Measurements from ENCODE around the gene DNTTIP2. TPM values are rescaled to one million over a fixed set of nuclear protein-coding genes. Genes with fewer than 3 reads are reported as not detected.

DNTTIP2 gene
- total and polyA plus RNA-seq, 2 donors (not counting 3 experiments of a cell fraction or from before 2014, with no cell fraction given) = 8.0 to 53.7 TPM

DNA sequence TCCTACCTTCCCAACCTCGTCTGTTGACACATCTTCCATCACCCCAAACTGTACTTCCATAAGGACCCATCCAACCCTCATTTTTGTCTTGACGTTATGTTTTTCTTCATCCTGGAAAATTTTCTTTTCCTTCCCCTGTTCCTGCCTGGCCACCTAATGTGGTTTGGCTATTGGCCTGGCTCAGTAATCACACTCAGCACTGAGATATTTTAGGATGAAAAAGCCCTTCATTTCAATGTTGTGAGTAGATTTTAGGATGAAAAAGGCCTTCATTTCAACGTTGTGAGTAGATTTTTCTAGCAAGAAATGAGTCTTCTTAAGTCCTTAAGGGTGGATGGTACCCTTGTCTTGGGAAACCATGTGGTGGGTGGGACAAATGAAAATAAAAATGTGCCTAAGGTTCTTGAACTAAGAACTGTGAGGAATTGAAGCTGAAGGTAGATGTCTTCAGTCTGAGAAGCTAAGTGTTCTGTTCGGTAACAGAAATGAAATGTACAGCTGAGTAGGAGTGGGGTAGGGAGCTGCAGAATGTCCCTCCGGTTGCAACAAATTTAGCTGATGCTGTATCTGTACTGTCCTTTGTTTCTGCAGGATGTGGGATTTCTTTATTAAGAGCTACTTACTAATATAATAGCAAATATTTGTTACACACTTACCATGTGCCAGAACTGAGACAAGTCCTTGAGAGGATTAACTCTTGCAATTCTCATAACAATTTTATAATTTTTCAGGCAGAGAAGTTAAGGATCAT lies 36.1 kb downstream of the DNTTIP2 start:
- no peaks in the 10 kb centered on the region for H3K79me2 ChIP-seq (ENCODE audit: control insufficient read depth, insufficient read depth, low read length)
- H3K9ac ChIP-seq (replicated peaks; ENCODE audit: extremely low read depth, insufficient read depth, low read length) = no peak overlapping the region
- no peaks in the 10 kb centered on the region for H3K36me3 ChIP-seq (ENCODE audit: control insufficient read depth in 2 of 2, extremely low read depth in 1 of 2, insufficient read depth in 2 of 2, low read length in 2 of 2)
- no peak overlapping the region for H3K4me2 ChIP-seq (ENCODE audit: insufficient read depth, low read length)
- no peak for FAIRE-seq
- H3K9me1 ChIP-seq (replicated peaks; ENCODE audit: control insufficient read depth, extremely low read depth, insufficient read depth, low read length) = no peaks in the 10 kb centered on the region
- no peak for DNase-seq (ENCODE audit: low read depth, low spot score)
- dilution Hi-C loops (cut with MboI; ENCODE audit: extremely low pct_ligation_motif_present, low sequenced_read_pairs) = no loop called here
- TF ChIP-seq GATA2 (IDR thresholded peaks at IDR 0.05; ENCODE audit: insufficient read depth, insufficient read length, low read depth, low read length) = no peak
- no peak for TF ChIP-seq MYC (IDR thresholded peaks at IDR 0.05; ENCODE audit: low read depth, low read length)
- TF ChIP-seq FOS (IDR thresholded peaks at IDR 0.05; ENCODE audit: borderline replicate concordance, insufficient read depth, low read length) = no peak
- no peak for TF ChIP-seq JUN (IDR thresholded peaks at IDR 0.05; ENCODE audit: borderline replicate concordance, insufficient read depth, insufficient read length, low read depth)
- TF ChIP-seq, protein P1, sequence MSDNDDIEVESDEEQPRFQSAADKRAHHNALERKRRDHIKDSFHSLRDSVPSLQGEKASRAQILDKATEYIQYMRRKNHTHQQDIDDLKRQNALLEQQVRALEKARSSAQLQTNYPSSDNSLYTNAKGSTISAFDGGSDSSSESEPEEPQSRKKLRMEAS (IDR thresholded peaks at IDR 0.05; ENCODE audit: insufficient read depth, insufficient read length) = no peak
- TF ChIP-seq POLR2AphosphoS5 (IDR thresholded peaks at IDR 0.05; ENCODE audit: insufficient read depth, low read depth, low read length) = no peak
- no peak for TF ChIP-seq POLR2A (IDR thresholded peaks at IDR 0.05; ENCODE audit: low read depth, low read length)
- no peak for TF ChIP-seq EZH2 (IDR thresholded peaks at IDR 0.05; ENCODE audit: borderline replicate concordance, low read depth, low read length, severe bottlenecking)
- no peak for TF ChIP-seq CTCF (IDR thresholded peaks at IDR 0.05; ENCODE audit: extremely low read depth in 1 of 2, insufficient read depth in 1 of 2, low read depth in 1 of 2, low read length in 2 of 2)
- intact Hi-C loops (cut with micrococcal nuclease) = no loop called here
- H3K9me3 ChIP-seq (replicated peaks; ENCODE audit: control insufficient read depth, insufficient read depth, low read length) = no peaks in the 10 kb centered on the region
- no TSS peak for BruUV-seq (replicated peaks)
- no peak overlapping the region for H3K4me3 ChIP-seq (replicated peaks in 1 of 3; ENCODE audit: insufficient read depth in 1 of 3, low read depth in 1 of 3, low read length in 3 of 3)
- ChIA-PET POLR2A (interaction anchor here (1.4 kb wide), 1 partner anchor 214 kb away, joined by 4 read pairs; no protein-coding TSS in a partner anchor), CTCF (interaction anchor here (0.9 to 11.8 kb wide), 14 partner anchors 9 to 539 kb away, joined by 3 to 325 read pairs (median 10); partner anchors contain the start of genes BCAR3 and FNBP1L)
- H2AFZ ChIP-seq (ENCODE audit: low read depth, low read length) = no peak overlapping the region
- H3K27me3 ChIP-seq (ENCODE audit: control insufficient read depth in 2 of 2, insufficient read depth in 2 of 2, low read length in 2 of 2) = no peaks in the 10 kb centered on the region
- no peak overlapping the region for H3K27ac ChIP-seq (ENCODE audit: insufficient read depth, low read depth, low read length)
- no peaks in the 10 kb centered on the region for H4K20me1 ChIP-seq (replicated peaks; ENCODE audit: control insufficient read depth, extremely low read depth, insufficient read depth, low read length)
- H3K4me1 ChIP-seq (ENCODE audit: control insufficient read depth, extremely low read depth, insufficient read depth, low read length) = peaks cover 17% of the 10 kb centered on the region
